OCI-LY7 (cell line): ENCODE results near the gene HMX2. TPM values are rescaled to one million over a fixed set of nuclear protein-coding genes. Genes with fewer than 3 reads are reported as not detected.

Experiments
- BruUV-seq: library from RNA; stranded (reverse); fragments of 400-500 nt; replicated peaks from 2 replicates; lab custom pipeline; 2021; lab: Mats Ljungman, UMichigan
- CTCF ChIA-PET: fragments of 300-600 bp; sonication (Branson Sonifier 250); formaldehyde crosslinking; loops from one replicate; lab custom pipeline; 2022; ENCODE audit warnings: antibody characterized with exemption; ENCODE audit not compliant: unreplicated experiment; lab: Charles Lee
- POLR2A ChIA-PET: fragments of 300-600 bp; sonication (Branson Sonifier 250); formaldehyde crosslinking; loops from one replicate; lab custom pipeline; 2022; ENCODE audit warnings: antibody characterized with exemption; lab: Charles Lee
- DNase-seq: peaks from one replicate; pipeline ENCODE4 v3.0.0-alpha.2; 2015; ENCODE audit warnings: low spot score
- H2AFZ ChIP-seq: fragments of 200-600 bp; sonication (generic), shearing (Covaris generic); 2 replicates; pipeline ENCODE4 v1.6.1; 2014; ENCODE audit warnings: mild to moderate bottlenecking, antibody characterized with exemption, low read length, moderate library complexity
- H3K27ac ChIP-seq: fragments of 200-600 bp; sonication (generic); 2 replicates; pipeline ENCODE4 v1.5.1; 2014; ENCODE audit warnings: mixed run types, low read depth, mild to moderate bottlenecking, moderate library complexity, low read length, inconsistent platforms; ENCODE audit not compliant: poor library complexity, severe bottlenecking
- H3K36me3 ChIP-seq: fragments of 200-600 bp; sonication (generic); 2 replicates; pipeline ENCODE4 v1.6.1; 2014; ENCODE audit warnings: mild to moderate bottlenecking, antibody characterized with exemption, low read length, moderate library complexity, mixed read lengths; ENCODE audit not compliant: insufficient read depth
- H3K4me1 ChIP-seq: fragments of 200-600 bp; sonication (generic); 2 replicates; pipeline ENCODE4 v1.5.1; 2014; ENCODE audit warnings: mild to moderate bottlenecking, low read length; ENCODE audit not compliant: insufficient read depth, poor library complexity, severe bottlenecking
- H3K4me2 ChIP-seq: fragments of 200-600 bp; sonication (generic); 2 replicates; pipeline ENCODE4 v1.6.1; 2014; ENCODE audit warnings: mild to moderate bottlenecking, low read length
- H3K4me3 ChIP-seq: fragments of 200-600 bp; sonication (generic); 2 replicates; pipeline ENCODE4 v1.5.1; 2014; ENCODE audit warnings: mild to moderate bottlenecking, low read depth, low read length; ENCODE audit not compliant: poor library complexity, severe bottlenecking
- H3K79me2 ChIP-seq: fragments of 200-600 bp; sonication (generic); 2 replicates; pipeline ENCODE4 v1.6.1; 2016; ENCODE audit warnings: low read depth, mild to moderate bottlenecking, low read length, moderate library complexity, mixed read lengths; ENCODE audit not compliant: insufficient read depth
- H3K9me2 ChIP-seq: fragments of 200-600 bp; sonication (generic); 2 replicates; pipeline ENCODE4 v1.6.1; 2016; ENCODE audit warnings: mild to moderate bottlenecking, low read length, mixed read lengths; ENCODE audit not compliant: insufficient read depth
- H3K9me3 ChIP-seq: fragments of 200-600 bp; sonication (generic); 2 replicates; pipeline ENCODE4 v1.6.1; 2014; ENCODE audit warnings: mild to moderate bottlenecking, mixed run types, low read length, mixed read lengths
- H4K20me1 ChIP-seq: fragments of 200-600 bp; sonication (generic); 2 replicates; pipeline ENCODE4 v1.6.1; 2014; ENCODE audit warnings: mild to moderate bottlenecking, antibody characterized with exemption, low read length, moderate library complexity, mixed read lengths; ENCODE audit not compliant: insufficient read depth
- EZH2phosphoT487 ChIP-seq: fragments of 200-600 bp; sonication (generic); IDR thresholded peaks from 2 replicates; pipeline ENCODE4 v1.6.1; 2018; ENCODE audit warnings: low read depth, borderline replicate concordance, mild to moderate bottlenecking, mixed run types, antibody characterized with exemption, low read length, moderate library complexity, mixed read lengths
- intact Hi-C: fragments of 100-400 bp; cut with micrococcal nuclease; formaldehyde crosslinking; loops from one replicate; pipeline ENCODE4 v1.10.0; 2022; ENCODE audit not compliant: unreplicated experiment
- total RNA-seq, 2 experiments: library from RNA; depleted of rRNA in 1 of 2; stranded (reverse); fragments of >200 nt in 1 of 2; shearing (Covaris generic) in 1 of 2; gene quantifications; 2 replicates each; pipeline ENCODE4 v1.2.3, GENCODE V29; 2014 to 2022
- TF ChIP-seq, protein P1 (sequence below): fragments of 200-600 bp; sonication (generic); conservative IDR thresholded peaks from 2 replicates; pipeline ENCODE4 v1.5.1; 2014; ENCODE audit warnings: mild to moderate bottlenecking, antibody characterized with exemption, low read length, moderate library complexity, mixed read lengths

The HMX2 gene
- total RNA-seq, 2 experiments from 2014 or later = 1.2 to 2.4 TPM

DNA sequence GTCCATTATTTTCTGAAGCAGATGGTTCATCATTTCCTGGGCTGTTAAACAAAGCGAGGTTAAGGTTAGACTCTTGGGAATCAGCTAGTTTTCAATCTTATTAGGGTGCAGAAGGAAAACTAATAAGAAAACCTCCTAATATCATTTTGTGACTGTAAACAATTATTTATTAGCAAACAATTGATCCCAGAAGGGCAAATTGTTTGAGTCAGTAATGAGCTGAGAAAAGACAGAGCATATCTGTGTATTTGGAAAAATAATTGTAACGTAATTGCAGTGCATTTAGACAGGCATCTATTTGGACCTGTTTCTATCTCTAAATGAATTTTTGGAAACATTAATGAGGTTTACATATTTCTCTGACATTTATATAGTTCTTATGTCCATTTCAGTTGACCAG is 16.4 kb downstream of the HMX2 start:
- intact Hi-C loops = no loop called here
- POLR2A ChIA-PET = interaction anchor here (1.1 to 1.2 kb wide), 2 partner anchors 8 to 10 kb away, joined by 5 to 9 read pairs; partner anchors contain the start of gene BUB3
- Histone ChIP-seq H3K27ac (no peak overlapping the region), H3K4me2 (0 out of 2 replicates have a peak overlapping the region, but pooled peaks have one; percentile 3), H3K36me3 (peaks cover 100% of the 10 kb centered on the region), H2AFZ (no peak overlapping the region), H3K4me3 (no peak overlapping the region), H3K9me2 (no peaks in the 10 kb centered on the region), H3K9me3 (no peaks in the 10 kb centered on the region), H3K79me2 (peaks cover 72% of the 10 kb centered on the region), H4K20me1 (peaks cover 33% of the 10 kb centered on the region), H3K4me1 (peaks cover 27% of the 10 kb centered on the region)
- TF ChIP-seq, protein P1, sequence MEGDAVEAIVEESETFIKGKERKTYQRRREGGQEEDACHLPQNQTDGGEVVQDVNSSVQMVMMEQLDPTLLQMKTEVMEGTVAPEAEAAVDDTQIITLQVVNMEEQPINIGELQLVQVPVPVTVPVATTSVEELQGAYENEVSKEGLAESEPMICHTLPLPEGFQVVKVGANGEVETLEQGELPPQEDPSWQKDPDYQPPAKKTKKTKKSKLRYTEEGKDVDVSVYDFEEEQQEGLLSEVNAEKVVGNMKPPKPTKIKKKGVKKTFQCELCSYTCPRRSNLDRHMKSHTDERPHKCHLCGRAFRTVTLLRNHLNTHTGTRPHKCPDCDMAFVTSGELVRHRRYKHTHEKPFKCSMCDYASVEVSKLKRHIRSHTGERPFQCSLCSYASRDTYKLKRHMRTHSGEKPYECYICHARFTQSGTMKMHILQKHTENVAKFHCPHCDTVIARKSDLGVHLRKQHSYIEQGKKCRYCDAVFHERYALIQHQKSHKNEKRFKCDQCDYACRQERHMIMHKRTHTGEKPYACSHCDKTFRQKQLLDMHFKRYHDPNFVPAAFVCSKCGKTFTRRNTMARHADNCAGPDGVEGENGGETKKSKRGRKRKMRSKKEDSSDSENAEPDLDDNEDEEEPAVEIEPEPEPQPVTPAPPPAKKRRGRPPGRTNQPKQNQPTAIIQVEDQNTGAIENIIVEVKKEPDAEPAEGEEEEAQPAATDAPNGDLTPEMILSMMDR = no peak
- no peak for TF ChIP-seq EZH2phosphoT487
- no TSS peak for BruUV-seq
- no peak for DNase-seq
- CTCF ChIA-PET = no interaction called here

GRCh38 chr10:123165445-123166072 is 17.6 kb downstream of the HMX2 start:
- no TSS peak for BruUV-seq
- Histone ChIP-seq H3K4me1 (peaks cover 15% of the 10 kb centered on the region), H3K79me2 (peaks cover 59% of the 10 kb centered on the region), H3K9me2 (no peaks in the 10 kb centered on the region), H3K4me2 (no peak overlapping the region), H3K9me3 (no peaks in the 10 kb centered on the region), H3K27ac (no peak overlapping the region), H3K4me3 (no peak overlapping the region), H2AFZ (no peak overlapping the region), H3K36me3 (peaks cover 100% of the 10 kb centered on the region), H4K20me1 (peaks cover 22% of the 10 kb centered on the region)
- POLR2A ChIA-PET = interaction anchor here (1.2 kb wide), 1 partner anchor 9 kb away, joined by 9 read pairs; no protein-coding TSS in a partner anchor
- CTCF ChIA-PET = no interaction called here
- no peak for DNase-seq
- no peak for TF ChIP-seq EZH2phosphoT487
- TF ChIP-seq, protein P1 = peak; percentile 46; the same call in 1 of the 2 replicates
- intact Hi-C loops = no loop called here

DNA sequence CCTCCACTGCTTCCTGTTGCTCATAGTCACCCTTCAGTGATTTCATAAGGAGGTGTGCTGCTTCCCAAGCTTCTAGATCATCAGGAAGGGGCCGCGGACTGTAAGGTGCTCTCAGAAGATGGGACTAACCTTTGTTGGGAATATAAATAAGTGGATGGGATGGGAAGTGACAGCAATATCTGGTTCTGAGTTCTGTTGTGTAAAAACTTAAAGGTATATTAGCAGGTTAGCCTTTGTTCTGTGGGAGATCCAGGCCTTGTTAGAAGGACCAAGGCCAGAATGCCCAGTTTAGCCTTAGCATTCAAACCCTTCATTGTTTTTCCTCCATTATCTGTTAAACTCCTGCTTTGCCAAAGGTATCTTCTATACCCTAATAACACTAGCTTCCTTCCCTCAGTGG is 18.7 kb downstream of the HMX2 start:
- POLR2A ChIA-PET = interaction anchor here (0.8 to 1.0 kb wide), 2 partner anchors 194 to 222 kb away, joined by 3 read pairs; no protein-coding TSS in a partner anchor
- no peak overlapping the region for H3K27ac ChIP-seq

More for the DNA sequence above, 18.7 kb downstream of the HMX2 start:
- no peak for DNase-seq
- CTCF ChIA-PET = no interaction called here
- no TSS peak for BruUV-seq
- Histone ChIP-seq H4K20me1 (peaks cover 15% of the 10 kb centered on the region; the same call in 1 of the 2 replicates), H3K4me1 (peaks cover 4% of the 10 kb centered on the region), H3K9me2 (no peaks in the 10 kb centered on the region), H3K4me3 (no peak overlapping the region), H3K9me3 (no peaks in the 10 kb centered on the region), H3K36me3 (peaks cover 95% of the 10 kb centered on the region), H3K79me2 (peaks cover 49% of the 10 kb centered on the region; the same call in 1 of the 2 replicates), H3K4me2 (no peak overlapping the region), H2AFZ (no peak overlapping the region)
- TF ChIP-seq, protein P1 = no peak
- intact Hi-C loops = no loop called here
